NCI-H82 treated with DMSO at 0.1 percent for 48 hours (cell line): ENCODE measurements around the gene CFAP61.
"Not testable (repeated sequence)": the region's sequence is repeated elsewhere in the genome, so short reads cannot be mapped to it uniquely, and the experiment has no call there.

Experiments
- DNase-seq: peaks from one replicate; lab custom pipeline; 2025; ENCODE audit not compliant: unreplicated experiment; lab: John Stamatoyannopoulos, UW

CFAP61 gene

DNA sequence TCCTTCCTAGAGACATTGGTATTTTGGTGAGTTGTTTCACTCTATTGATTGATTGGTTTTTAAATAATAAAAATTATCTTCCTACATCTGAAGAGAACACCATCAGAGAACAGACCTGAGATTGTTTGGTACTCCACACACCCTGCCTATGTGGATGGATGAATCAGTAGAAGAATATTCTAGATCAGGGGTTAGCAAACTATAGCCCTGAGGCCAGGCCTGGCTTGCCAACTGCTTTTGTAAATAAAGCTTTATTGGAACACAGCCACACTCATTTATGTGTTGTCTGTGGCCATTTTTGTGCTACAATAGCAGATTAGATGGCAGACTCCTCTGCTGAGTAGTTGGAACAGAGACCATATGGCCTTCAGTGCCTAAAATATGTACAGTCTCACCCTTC lies 176.0 kb downstream of the CFAP61 start:
- DNase-seq, result no peak

DNA sequence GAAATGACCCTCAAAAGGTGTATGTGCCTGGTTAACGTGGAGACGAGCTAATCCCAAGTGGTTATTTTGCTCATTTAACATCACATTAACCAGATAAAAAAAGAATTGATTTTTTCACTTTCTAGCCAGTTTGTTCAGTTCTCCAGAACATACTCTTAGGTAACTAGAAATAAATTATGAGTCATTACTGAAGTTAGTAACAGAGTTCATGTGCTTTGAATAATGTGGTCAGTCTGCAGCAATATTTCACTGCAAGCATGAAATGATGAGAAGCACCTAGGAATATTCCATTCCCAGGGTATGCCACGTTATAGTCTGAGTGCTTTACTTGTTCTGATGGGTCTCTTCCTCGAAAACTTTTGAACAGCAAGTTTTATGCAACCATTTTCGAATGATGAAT lies 177.3 kb downstream of the CFAP61 start:
- DNase-seq, result no peak

DNA sequence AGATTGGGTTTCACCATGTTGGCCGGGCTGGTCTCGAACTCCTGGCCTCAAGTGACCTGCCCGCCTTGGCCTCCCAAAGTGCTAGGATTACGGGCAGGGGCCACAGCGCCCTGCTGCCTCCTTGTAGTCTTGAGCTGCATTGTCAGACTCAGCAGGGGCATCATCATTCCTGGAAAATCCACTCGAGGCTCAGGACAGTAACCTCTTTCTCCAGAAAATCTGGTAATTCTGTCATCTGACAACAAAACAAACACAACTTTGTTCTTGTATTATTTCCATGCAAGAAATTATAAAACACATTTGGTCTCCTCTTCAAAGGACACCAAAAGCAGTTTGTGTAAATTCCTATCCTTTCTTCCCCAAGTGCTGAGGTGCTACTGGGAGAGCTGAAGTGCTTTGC lies 178.4 kb downstream of the CFAP61 start:
- DNase-seq, result no peak

DNA sequence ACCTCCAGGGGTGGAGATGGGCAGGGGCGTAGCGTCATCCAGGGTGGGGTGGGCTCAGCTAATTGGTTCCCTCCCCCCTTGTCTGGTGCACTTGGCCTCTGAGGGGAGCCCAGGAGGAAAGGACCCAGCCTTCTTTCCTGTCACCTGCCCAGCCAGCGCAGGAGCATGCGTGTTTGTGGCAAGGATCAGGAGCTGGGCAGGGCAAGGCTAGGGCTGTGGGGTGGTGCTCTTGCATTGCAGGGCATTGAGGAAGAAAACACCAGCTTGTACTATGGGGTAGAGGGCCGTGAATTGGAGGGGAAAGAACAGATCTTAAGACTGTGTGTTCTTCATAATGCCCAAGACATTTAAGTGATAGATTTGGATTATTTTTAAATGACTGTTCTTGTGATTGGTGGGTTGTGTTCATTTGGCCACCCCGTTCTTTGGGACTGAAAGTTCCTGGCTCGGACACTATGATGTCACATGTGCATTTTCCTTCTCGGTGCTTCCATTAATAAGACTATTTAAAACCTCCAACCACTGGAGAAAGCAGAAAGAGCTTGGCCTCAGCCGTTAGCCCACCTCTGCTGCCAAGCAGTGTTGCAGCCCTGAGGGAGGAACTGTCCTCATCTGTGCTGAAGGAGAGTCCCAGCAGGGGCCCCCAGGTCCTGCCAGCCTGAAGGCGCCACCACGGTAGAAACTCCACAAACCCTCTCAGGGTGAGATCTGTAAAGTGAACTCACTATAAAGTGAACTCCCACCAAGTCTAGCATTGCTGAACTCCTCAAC lies 179.4 kb downstream of the CFAP61 start:
- DNase-seq, result no peak

DNA sequence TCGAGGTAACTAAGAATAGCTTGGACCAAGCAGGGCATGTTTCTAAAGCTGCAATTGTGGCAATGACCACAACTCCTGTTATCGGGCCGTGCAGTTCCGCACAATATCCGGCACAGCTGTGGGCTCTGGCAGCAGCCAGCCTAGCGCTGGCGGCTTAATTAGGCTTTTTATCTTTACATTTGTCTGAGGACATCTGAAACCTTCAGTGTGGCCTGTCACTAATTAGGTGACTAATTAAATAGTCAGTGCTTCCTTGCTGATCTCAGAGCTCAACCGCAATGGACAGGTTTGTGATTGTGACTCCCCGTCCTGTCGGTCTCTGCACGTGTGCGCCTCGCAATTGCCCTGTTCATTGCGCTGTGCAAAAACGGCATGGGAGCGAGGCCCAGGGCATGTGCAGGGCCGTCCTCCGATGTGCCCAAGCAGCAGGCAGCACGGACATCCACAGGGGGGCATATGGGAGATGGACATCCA lies 180.7 kb downstream of the CFAP61 start:
- DNase-seq, result no peak

DNA sequence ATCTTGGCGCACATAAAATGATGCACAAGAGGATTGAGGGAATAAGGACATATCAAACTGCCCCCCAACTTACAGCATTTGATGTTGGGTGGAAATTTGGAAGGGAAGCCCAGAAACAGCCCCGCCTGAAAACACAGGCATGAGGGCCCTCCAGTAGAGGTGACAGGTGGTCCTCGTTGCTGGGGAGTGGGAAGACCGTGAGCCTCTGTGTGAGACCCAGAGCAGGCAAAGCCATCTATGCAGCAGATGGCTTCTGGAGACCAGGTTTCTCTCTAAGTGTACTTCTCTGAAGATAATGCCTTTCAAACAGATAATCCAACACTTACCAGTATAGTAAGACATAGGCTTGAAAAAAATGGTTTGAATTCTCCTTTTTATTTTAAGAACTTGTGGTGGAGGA lies 183.3 kb downstream of the CFAP61 start:
- peak; percentile 73 for DNase-seq

DNA sequence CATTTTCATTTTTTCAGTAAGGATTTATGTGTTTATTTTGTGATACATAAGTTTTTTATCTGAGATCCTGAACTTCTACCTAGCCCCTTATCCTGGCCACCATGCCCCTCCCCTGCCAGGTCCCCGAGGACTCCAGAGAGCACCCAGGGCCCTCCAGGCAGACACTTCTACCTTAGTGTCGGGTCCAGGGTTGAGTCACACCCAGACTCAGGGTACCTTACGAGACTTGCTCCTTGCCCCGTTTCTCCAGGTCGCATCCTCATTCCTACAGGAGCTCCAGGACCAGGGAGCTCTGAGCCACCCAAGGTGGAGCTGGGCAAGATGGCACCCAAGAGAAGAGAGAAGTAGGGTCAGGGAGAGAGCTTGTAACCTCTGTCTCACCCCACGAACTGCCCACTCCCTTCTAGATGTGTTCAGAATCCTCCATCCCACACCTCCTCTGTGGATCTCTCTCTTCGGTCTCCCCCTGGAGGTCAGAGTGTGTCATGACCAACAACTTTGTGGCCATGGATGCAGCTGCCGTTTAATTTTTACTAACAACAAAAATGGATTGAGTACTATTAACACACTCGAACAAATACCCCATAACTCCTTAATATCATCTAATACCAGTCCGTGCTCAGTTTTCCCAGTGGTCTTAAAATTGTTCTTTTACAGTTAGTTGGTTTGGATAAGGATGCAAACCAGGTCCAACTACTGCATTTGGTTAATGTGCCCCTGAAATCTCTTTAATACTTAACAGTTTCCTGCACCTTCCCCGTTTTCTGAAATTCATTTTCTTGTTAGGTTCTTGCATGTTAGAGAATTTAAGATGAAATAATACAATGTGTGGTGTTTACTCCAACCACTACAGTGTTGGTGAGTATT lies 185.0 kb downstream of the CFAP61 start:
- peak; percentile 37 for DNase-seq

DNA sequence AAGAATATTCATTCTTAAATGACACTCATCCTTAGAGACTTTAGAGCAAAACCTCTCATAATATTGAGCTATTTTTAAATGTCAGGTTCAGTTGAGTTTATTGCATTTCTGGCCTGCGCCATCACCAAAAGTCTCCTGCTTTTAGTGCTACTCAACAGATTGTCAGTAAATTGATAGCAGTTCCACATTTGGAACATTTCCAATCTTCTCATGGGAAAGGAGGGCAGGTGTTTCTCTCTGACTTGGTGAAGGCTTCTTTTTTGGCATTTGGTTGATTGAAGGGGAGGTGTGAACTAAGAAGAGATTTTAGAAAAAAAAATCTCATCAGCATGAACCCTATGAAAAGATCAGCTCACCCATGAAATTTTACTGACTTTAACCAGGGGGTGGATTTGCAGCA lies 189.6 kb downstream of the CFAP61 start:
- no peak for DNase-seq

DNA sequence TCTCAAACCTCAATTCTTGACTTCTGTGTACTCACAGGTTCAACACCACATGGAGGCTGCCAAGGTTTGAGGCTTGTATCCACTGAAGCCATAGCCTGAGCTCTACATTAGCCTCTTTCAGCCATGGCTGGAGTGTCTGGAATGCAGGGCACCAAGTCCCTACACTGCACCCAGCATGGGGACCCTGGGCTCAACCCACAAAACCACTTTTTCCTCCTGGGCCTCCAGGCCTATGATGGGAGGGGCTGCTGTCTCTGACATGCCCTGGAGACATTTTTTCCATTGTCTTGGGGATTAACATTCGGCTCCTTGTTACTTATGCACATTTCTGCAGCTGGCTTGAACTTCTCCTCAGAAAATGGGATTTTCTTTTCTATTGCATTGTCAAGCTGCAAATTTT lies 192.1 kb downstream of the CFAP61 start:
- DNase-seq, result not testable (repeated sequence)

DNA sequence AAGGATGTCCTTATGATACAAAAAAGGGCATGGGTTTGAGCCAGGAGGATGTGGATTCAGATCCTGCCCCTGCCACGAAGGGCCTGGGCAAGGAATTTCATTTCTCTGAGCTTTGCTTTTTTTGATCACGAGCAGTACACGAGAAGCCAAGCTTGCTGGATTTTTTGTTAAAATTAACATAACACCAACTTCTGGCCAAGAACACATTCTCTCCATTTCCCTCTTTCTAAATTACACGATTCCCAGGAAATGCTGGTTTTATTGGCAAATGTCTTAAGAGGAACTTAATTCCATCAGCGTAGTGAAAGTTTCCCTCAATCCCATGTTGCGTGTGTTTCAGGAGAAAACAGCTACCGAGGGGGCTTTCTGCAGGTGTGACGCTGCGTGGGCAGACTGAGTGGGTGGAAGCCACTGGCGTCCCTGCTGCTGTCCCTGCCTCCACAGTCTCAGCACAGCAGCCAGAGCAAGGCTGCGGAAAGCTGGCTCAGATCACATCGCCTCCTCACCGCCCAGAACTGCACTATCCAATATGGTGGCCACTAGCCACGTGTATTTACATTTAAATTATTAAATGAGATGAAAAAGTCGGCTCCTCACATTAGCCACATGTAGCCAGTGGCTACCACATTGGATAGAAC lies 194.8 kb downstream of the CFAP61 start:
- DNase-seq, result no peak

DNA sequence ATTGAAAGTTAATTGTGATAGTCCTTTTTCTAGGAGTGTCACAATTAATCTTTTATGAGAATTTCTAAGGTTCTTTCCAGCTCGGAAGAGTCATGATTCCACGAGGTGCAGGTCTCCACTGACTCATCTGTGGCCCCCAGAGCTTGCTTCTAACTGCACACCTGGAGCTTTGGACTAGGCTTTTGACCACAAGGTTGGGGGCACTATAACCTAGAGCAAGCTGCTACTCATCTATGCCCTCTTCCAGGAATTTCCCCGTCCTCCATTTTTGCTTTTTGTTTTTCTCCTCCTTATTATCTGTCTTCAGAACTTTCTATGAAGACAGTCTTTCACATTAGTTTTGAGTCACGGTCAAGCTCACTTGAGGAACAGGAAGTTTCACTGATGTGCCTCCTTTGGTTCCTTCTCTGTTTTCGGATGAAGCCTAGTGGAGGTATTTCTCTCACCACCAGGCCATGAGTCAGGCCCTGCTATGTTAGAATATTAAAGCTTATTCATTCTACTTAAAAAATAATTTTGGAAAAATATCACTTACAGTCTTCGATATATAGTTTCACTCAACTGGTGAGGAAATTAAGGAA lies 196.4 kb downstream of the CFAP61 start:
- DNase-seq, result no peak

DNA sequence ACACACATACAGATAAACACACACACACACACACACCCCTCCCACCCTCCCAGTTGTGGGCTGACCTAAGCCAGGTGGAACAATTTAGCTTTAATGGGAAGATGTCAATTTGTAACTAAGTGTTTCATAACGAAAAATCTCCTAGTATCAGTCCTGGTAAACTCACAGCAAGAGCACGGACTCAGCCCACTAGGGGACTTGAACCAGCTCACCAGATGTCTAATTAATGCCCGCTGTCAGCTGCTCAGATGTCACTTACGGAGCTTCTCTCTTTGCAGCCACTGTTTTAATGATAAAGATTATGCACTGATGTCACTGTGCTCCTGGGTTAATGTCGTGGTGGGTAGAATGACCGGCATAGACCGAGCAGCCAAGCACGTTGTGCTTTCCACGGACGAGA lies 199.0 kb downstream of the CFAP61 start:
- no peak for DNase-seq

DNA sequence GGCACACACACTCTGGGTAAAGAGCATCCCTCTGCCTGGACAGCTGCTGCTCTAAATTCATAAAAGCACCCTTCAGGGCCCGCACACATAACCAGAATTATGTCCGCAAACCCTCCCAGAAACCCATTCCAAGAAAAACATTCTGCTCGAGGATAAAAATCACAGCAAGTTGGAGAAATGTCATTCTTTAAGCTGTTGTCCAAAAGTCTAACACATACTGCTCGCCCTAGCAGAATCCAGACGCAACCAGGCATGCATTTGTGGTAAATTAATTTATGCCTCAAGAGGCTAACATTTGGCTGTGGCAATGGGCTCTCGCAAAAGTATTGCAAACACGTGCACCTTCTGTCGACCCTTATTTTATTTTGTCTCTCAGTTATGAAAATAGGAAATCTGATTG lies 199.5 kb downstream of the CFAP61 start:
- no peak for DNase-seq

DNA sequence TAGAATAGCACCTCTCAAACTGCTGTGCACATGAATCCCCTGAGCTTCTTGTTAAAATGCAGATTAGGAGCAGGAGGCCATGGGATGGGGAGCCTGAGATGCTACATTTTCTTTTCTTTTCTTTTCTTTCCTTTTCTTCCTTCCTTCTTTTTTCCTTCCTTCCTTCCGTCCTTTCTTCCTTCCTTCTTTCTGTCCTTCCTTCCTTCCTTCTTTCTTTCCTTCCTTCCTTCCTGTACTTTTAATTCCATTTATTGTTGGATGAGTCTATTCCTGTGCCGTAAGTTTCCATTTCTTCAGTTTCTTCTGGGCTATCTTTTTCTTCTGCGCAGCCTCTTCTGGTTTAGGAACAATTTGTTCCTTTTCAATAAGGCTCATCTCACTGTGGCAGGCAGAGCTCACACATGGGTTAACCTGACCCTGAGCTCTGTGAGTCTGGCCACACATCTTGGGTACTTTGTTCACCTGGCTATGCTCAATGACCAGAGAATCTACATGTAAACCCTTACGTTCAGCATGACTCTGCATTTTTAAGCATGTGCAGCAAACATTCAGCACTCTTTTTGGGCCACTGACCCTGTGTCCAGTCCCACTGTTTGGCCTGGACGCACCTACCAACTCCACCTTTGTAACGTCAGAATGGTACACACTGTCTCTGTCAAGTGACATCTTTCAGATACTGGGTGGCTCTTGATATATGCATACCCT lies 200.9 kb downstream of the CFAP61 start:
- no peak for DNase-seq

DNA sequence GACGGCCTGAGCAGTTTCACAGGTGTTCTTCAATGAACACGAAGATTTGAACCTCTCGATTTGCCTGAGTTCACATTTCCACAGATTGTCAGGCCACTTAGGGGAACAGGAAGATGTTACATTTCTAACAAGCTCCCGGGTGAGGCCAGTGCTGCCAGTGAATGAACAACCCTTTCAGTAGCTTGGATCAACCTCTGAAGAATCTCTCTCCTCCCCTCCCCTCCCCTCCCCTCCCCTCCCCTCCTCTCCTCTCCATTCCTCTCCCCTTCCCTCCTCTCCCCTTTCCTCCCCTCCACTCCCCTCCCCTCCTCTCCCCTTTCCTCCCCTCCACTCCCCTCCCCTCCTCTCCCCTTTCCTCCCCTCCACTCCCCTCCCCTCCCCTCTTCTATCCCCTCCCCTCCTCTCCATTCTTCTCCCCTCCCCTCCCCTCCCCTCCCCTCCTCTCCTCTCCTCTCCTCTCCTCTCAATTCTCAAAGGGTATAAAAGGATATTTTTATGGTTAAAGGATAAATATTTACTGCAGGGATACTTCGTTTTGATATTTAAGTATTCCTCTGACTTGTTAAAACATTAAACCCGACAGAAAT lies 201.5 kb downstream of the CFAP61 start:
- DNase-seq, result no peak

DNA sequence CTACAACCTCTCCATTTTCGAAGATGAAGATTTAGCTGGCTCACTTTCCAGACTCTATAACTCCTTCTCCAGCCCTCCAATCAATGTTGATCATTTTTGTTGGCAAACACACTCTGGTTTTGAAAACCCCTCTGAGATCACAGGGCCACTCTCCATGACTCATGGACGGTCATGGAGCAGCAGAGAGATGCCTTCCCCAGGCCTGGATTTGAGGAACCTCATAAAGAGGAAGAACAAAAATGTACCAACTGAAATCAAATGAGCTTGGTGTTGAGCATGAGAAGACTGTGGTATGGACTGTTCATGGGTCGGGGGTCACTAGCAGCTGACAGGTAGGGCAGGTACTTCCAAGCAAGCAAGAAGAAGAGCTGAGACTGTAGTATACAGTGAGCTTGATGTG lies 202.8 kb downstream of the CFAP61 start:
- no peak for DNase-seq

DNA sequence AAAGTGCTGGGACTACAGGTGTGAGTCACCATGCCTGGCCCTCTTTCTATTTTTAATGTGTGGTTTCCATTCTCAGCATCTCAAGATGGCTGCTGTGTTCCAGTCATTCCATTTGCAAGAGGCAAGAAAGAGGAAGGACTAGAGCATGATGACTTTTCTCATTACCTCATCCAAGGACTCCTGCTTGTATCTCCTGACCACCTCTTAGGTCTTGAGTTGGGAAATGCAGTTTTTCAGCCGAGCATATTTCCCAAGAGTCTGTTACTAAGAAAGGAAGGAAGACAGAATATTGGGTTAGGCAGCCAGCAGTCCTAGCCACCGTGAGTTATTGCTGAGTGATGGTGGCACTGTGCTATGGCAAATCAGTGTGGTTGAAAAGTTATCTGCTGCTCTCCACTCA lies 207.2 kb downstream of the CFAP61 start:
- DNase-seq, result no peak

DNA sequence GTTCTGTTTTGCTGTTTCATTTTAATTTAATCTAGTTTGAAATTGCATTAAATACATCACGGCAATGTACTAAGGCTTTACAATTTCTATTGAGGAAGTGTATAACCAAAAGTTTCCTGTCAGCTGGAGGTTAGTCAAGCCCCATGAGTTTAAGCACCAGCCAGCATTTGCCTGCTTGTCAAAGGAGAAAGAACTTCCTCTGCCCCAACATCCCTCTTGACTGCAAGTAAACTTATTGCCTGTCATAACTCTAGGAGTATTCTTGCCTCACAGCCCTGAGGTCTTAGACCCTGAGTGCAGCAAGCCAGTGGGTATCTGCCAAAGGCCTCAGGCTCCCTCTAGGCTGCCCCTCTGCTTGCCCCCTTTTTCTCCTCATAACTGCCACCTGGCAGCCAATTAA lies 208.8 kb downstream of the CFAP61 start:
- DNase-seq, result no peak

DNA sequence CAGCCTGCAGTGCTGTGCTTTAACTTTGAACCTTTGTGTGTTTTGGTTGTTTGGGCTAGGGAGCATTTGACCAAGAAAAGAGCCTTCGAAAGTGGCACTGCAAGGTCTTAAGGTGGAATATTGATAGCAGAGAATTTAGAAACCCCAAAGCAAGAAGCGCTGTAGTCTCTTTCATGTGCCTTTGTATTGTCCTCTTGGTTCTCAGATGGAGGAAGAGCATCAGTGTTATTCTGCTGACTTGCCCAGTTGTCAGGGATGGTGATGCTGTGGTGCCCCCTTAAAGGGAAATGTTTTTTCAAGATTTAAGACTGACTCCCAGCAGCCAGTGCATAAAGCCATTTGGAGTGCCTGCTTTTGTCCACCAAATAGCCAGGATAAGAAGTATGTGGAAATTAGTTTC lies 212.9 kb downstream of the CFAP61 start:
- no peak for DNase-seq

DNA sequence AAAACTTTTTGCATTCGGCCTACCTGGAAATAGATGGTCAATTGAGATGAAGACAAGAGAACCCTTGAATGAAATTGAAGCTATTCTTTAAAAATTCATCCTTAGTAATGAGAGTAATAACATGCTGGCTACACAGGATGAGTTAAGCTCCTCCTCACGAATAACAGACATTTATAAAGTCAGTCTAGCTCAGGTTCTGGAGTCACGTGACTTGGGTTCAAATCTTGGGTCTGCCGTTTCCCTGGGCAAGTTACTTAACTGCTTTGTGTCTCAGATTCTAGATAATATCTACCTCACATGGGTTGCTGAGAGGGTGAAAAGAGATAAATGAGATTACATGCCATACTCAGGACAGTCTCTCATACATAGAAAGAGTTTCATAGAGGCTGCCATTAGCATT lies 214.2 kb downstream of the CFAP61 start:
- no peak for DNase-seq
